MM.1S (cell line): Measurements from ENCODE around the gene GRIK4.

ENCODE experiments used
- CTCF ChIP-seq: fragments of 300-600 bp; sonication (generic); IDR thresholded peaks from 2 replicates; pipeline ENCODE4 v1.5.1; 2016; ENCODE audit warnings: antibody characterized with exemption, low read length, mixed read lengths
- EZH2 ChIP-seq: fragments of 300-600 bp; sonication (generic); optimal IDR thresholded peaks from 2 replicates; pipeline ENCODE3; 2017; ENCODE audit warnings: low read depth, mild to moderate bottlenecking, antibody characterized with exemption, low read length, mixed read lengths

DNA sequence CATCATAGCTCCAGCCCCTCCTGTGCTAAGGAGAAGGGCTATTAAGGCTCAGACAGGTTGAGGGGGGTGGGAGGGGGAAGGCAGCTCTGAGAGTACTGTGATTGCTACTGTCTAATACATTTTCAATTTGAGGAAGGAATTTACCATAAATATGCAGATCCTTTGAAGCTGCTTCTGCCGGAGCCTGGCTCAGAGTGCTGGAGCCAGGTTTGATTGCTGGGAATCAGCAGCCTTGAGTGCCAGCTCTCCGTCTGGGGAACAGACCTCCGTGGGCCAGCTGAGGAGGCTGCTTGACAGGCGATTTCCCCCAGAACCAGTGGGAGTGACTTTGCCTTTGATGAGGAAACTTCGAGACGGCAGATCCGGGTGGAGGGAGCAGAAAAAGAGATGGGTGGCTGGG is 370.6 kb downstream of the GRIK4 start:
- no peak for TF ChIP-seq CTCF
- TF ChIP-seq EZH2 = no peak
